ENCODE measurements around the gene LCORL.

DNA sequence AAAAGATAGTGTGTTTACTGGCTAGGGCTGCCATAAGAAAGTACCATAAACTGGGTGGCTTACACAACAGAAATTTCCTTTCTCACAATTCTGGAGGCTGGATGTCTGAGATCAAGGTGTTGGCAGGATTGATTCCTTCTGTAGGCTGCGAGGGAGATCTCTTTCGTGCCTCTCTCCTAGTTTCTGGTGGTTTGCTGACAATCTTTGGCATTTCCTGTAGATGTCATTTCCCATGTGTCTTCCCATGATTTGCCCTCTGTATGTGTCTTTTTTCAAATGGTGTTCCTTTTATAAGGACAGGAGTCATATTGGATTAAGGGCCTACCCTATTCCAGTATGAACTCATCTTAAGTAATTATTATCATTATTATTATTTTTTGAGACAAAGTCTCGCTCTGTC, 27.9 kb upstream of the LCORL start:
- TF ChIP-seq, protein P1, sequence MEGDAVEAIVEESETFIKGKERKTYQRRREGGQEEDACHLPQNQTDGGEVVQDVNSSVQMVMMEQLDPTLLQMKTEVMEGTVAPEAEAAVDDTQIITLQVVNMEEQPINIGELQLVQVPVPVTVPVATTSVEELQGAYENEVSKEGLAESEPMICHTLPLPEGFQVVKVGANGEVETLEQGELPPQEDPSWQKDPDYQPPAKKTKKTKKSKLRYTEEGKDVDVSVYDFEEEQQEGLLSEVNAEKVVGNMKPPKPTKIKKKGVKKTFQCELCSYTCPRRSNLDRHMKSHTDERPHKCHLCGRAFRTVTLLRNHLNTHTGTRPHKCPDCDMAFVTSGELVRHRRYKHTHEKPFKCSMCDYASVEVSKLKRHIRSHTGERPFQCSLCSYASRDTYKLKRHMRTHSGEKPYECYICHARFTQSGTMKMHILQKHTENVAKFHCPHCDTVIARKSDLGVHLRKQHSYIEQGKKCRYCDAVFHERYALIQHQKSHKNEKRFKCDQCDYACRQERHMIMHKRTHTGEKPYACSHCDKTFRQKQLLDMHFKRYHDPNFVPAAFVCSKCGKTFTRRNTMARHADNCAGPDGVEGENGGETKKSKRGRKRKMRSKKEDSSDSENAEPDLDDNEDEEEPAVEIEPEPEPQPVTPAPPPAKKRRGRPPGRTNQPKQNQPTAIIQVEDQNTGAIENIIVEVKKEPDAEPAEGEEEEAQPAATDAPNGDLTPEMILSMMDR (IDR thresholded peaks at IDR 0.05) = no peak
- TF ChIP-seq ZFX (IDR thresholded peaks at IDR 0.05; ENCODE audit: borderline replicate concordance) = no peak

All from 22Rv1 (cell line).